ENCODE measurements around the gene HIPK1.
"Not testable (repeated sequence)": the region's sequence is repeated elsewhere in the genome, so short reads cannot be mapped to it uniquely, and the experiment has no call there.

Gene HIPK1

DNA sequence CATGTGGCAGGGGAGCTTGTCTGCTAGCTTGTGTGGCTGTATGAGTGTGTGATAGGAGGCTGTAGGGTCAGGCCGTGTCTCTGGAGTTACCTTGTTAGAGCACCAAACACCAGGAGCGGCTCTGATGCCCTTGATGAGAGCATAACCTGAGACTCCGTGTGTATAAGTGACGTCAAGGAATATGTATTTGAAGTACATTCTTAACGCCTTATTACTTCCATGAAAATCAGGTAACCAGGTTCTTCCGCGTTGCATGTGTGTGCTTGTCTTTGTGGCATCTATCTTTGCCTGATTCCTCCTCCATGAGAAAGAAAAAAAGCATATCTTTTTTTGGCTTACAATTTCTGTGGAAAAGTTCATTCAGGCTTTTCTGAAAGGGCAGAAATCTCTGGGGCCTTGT is 54.7 kb downstream of the HIPK1 start:
- no peak for DNase-seq

DNA sequence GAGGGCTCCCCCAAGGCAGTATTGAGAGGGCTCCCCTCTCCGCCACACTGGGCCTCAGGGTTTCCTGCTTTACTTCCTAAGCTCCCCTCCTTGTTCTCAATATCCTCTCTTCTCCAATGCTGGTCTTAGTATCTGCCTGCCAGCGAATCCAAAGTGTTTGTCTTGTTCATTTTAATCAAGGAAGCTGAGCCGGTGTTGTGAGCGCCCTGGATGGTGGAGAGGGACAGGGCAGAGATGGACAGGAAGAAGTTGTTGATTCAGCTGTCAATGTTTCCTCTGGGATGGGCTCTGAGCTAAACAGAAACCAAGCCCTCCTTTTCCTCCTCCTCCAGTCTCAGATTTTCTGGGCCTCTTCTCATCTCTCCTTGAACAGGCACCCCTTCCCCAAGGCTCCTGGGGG is 55.6 kb downstream of the HIPK1 start:
- DNase-seq, result no peak

DNA sequence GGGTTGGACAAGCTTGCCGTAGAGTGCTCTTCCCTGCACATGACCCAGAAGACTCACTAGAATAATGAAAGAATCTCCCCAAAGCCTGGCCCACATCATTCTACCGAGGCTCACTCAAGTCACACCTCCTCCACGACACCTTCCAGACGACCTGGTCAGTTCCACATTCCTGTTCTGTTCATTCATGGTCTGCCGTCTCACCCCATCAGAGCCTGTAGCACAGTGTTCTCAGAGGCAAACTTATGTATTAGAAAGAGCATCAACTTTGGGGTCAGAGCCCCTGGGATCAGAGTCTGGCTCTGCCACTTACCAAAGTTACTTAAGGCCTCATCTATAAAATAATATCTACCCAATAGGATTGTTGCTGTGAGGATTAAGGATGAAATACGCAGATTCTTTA is 57.7 kb downstream of the HIPK1 start:
- no peak for DNase-seq

DNA sequence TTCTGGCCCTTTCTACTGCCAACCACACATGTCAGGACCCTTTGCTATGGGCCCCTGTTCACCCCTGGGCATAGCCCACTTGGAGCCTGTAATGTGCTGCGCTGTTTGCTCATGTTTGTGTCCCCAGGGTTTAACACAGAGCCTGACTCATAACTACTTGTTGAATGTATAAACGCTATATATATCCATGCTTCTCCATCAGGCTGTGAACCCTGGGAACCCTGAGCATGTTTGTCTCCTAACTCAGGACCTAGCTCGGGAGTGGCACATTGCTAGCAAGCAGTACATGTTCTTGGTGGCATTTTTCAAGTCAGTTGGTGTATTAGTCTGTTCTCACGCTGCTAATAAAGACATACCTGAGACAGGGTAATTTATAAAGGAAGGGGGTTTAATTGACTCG is 58.1 kb downstream of the HIPK1 start:
- no peak for DNase-seq

DNA sequence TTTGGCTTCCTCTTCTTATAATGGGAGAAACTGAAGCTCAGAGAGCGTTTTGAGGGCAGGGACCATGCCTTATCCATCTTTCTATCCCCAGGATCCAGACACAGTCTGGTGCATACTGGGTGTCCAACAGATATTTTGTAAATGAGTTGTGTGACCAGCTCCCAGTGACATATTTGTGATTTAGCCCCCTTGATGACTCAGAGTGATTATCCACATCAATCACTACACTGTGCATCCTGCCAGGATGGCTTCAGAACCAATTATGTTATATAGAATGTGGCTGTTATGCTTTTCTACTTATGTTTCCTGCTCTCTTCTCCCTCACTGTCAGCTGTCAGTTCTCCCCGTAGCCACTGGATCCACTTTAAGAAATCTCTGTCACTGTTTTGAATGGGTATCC is 61.4 kb downstream of the HIPK1 start:
- no peak for DNase-seq

DNA sequence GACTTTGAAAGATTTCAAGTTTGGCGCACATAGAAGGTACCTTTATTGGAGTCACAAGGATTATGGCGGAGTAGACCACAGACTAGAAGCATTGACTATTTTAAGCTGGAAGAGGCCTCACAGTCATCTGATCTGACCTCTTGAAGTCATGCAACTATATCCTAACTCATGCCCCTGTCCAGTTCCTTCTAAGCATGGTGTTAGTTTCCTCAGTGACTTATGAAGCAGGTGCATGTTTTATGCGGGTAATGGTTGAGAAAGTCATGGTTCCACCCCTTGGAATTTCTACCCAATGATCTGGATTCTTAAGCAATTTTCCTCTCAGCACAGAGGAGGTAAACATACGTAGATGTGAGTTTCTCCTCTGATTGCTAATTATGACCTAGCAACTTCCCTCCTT is 61.8 kb downstream of the HIPK1 start:
- no peak for DNase-seq

DNA sequence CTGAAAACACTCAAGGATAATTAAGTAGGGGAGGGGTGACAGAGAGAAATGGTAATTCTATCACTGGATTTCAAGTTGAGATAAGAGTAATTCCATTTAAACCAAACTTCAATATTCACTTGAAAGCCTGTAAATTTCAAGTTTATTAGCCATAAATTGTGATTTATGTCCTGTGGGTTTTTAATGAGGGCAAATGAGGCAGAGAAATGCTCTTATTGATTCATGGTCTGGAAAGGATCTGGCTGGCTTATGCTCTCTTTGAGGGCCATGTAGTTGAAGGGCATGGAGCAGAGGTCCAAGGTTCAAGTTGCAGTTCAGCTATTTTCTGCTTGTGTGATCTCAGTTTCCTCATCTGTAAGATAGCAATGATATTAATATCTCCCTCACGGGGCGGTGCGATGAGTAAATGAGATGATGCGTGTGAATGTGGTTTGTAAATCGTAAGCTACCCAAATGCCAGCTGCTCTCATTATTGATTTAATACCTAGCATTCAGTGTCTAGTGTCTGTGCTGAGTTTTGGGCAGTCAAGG is 62.4 kb downstream of the HIPK1 start:
- no peak for DNase-seq

DNA sequence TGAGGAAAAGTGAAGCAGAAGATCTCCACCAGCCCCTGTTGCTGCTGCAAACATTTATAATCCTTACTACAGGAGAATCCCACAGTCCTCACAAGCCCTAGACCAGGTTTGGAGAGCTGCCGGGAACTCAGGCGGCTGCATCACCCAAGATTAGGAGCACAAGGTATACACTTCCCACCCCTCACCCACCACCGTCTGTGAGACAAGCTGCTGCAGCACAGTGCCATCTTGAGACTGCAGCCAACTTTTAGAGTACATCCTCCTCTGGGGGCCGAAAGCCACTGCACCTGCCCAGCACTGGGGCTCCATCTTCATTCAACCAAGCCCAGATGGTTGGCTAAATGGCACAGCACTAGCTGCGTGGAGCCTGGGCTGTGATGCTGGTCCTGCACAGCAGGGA is 63.9 kb downstream of the HIPK1 start:
- DNase-seq, result no peak

DNA sequence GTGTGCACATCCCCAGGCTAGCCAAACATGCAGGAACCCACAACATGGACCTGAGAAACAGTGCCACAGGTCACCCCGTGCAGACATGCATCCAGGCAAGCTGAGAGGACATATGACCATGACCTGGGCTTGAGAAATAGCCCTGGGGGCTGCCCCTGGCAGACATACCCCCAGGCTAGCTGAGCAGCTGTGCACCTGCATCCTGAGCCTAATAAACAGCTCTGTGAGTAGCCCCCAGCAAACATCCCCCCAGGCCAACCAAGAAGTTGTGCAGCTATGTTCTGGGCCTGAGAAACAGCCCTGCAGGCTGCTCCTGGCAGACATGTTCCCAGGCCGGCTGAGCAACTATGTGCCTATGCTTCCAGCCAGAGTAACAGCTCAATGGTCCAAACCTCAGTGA is 64.6 kb downstream of the HIPK1 start:
- no peak for DNase-seq

DNA sequence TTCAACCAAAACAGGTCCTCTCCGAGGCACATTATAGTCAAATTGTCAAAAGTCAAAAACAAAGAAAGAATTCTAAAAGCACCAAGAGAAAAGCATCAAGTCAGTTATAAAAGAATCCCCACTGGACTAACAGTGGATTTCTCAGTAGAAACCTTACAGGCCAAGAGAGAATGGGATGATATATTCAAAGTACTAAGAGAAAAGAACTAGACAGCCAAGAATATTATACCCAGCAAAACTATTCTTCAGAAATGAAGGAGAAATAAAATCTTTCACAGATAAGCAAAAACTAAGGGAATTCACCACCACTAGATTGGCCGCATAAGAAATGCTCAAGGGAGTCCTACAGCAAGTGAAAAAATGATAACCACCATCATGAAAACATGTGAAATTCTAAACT is 66.3 kb downstream of the HIPK1 start:
- no peak for DNase-seq

DNA sequence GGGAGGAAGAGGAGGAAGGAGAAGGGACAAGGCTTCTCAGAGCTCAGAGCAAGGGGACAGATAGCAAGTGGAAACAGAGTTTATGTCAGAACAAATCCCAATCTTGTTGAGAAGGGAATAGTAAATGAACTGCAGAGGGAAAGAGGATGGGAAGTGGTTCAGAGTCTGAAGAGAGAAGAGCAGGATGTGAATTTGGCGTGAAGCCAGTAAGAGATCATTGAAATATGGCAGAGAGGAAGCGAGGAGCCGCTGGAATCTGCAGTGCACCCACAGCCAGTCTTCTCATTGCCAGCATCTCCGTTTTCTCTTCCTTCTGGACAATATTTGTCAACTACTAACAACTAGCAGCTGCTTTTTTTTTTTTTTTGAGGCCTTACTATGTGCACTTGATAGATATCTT is 69.2 kb downstream of the HIPK1 start:
- DNase-seq, result no peak

DNA sequence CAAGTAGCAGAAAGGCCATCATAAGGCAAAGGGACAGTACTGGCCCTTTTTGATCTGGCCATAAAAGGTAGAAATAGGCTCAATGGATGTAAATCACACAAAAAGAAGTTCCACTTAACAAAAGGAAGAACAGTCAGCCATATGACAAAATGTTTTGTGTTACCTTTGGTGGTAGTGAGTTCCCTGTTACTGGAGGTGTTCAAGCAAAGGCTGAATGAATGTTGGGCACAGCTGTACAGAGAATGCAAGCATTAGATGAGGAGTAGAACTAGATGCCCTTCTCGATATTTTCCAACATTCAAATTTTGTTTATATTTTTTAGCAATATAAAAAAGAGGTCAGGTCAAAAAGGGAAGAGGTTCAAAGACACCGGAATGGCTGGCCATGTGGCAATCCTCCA is 70.1 kb downstream of the HIPK1 start:
- DNase-seq, result no peak

DNA sequence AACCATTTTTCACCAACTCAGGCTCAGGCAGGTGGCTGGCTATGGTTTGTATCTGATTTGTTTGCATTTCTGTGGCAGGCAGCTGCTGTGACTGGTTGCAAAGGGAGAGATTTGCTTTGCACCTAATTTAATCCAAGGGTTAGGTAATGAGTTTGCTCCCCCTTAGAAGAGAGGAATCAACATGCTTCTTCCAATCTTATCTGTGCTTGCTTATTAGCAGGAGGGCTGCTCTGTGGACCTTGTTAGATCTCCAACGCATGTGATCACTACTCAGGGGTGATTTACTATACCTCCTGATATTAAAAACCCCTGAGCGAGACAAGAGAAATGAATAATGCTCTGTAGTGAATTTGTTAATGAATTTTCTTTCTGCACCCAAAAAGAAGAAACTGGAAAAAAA is 70.7 kb downstream of the HIPK1 start:
- no peak for DNase-seq

DNA sequence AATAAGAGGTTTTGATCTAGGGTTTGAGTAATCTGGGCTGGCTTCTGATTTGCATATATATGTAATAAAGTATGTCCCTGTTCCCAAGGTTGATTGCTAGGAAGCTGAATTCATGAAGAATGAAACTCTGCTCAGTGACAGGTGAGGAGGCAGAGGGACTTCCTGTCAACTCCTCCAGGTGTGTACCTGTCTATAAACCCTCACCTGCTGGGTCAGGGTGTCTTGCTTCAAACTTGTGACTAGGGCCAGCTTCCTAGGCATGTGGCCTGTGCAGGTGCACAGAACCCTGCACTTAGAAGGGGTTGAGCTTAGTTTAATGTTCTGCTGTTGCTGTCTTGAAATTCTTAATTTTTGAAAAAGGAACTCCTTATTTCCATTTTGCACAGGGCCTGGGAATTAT is 71.3 kb downstream of the HIPK1 start:
- DNase-seq, result no peak

DNA sequence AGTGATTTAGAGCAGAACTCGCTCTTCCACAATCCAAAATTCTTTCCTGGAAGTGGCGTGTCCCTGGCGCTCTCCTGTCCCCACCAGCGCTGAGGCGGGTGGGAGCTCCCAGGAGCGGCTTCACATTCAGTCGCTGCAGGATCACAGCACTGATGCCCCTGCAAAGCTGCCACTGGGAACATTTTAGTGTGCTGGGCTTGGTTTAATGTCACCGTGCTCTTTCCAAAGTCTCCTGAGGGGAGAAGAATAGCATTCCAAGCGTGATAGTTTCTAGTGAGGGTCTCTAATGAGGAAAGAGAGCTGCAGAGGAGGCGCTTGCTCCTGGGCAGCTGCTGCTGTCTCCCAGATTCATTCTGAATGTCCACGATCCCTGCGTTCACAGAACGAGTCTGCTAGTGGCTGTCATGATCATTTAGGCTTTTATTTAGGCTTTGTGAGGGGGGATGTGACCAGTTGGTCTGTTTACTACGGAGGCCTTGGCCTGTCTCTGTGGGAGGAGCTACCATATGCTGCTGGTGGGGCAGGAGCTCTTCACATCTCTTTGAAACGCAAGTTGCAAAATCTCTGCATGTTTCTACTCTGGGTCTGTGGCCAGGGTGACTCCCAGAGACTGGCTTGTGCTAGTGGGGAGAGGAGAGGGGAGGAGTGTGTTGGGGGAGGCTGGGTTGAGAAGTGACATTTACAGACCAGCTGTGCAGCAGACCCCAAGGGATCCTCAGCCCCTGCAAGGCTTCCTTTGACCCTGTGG is 73.5 kb downstream of the HIPK1 start:
- no peak for DNase-seq

DNA sequence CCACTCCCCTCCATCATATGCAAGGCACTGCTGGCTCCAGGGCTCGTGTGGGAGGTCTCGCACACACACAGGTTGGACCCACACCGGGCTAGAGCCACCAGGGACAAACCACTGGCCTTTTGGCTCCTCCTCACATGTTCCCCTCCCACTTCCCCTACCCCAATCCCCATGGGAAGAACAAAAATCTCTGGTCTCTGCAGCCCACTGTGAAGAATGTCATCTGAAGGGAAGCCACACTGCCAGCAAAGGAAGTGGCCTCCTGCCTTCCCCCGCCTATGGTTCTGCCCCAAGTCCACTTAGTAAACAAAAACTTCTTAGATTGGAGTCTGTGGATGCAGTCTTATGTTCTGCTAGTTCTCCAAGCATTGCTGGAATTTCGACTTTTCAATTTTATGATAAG is 74.3 kb downstream of the HIPK1 start:
- DNase-seq, result no peak

DNA sequence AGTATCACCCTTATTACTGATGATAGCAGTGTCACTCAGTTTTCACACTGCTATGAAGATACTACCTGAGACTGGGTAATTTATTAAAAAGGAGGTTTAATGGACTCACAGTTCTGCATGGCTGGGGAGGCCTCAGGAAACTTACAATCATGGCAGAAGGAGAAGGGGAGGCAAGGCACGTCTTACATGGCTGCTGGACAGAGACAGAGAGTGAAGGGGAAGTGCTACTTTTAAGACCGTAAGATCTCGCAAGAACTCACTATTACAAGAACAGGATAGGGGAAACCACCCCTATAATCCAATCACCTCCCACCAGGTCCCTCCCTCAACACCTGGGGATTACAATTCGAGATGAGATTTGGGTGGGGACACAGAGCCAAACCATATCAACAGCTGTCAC is 77.7 kb downstream of the HIPK1 start:
- not testable (repeated sequence) for DNase-seq

DNA sequence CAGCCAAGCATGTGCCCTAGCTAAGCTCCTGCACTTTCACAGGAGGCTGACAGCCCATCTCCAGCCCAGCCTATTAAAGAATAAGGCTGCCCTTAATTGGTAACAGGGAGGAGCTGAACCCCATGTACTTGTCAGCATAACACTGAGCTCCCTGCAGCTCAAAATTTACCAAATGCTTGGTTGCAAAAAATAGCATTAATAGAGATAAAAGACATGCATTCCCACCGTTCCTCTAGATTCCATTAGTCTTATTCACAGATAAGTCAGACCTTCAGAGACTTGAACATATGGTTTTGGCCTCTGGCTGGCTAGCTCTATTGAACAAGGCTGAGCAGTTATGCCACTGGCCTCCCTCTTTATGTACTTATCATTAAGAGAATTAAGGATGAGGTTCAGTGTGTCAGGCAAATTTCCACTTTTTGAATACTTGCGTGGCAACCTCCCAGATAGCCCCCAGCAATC is 79.4 kb downstream of the HIPK1 start:
- DNase-seq, result no peak

DNA sequence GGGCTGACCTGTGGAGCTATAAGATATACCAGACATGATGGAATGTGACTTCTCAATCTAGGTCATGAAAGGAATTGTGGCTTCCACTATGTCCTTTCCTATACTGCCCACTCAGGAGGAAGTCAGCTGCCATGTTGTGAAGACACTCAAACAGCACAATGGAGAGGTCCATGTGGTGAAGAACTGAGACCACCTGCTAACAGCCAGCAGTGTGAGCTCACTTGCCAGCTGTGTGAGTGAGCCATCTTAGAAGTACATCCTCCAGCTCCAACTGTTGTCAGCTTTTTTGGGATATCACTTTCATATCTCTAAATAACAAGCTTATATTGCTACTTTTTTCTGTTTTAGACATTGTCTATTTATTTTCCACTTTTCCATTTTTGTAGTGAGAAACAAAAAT is 79.9 kb downstream of the HIPK1 start:
- no peak for DNase-seq

DNA sequence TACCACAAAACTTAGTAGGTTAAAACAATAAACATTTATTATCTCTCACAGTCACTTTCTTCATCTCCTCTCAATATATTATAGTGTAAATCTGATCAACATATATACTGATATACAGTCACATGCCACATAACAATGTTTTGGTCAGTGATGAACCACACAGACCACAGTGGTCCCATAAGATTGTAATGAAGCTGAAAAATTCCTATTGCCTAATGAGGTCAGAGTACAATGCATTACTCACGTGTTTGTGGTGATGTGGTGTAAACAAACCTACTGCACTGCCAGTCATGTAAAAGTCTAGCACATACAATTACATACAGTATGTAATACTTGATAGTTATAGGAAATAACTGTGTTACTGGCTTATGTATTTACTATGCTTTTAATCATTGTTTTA is 80.3 kb downstream of the HIPK1 start:
- no peak for DNase-seq

DNA sequence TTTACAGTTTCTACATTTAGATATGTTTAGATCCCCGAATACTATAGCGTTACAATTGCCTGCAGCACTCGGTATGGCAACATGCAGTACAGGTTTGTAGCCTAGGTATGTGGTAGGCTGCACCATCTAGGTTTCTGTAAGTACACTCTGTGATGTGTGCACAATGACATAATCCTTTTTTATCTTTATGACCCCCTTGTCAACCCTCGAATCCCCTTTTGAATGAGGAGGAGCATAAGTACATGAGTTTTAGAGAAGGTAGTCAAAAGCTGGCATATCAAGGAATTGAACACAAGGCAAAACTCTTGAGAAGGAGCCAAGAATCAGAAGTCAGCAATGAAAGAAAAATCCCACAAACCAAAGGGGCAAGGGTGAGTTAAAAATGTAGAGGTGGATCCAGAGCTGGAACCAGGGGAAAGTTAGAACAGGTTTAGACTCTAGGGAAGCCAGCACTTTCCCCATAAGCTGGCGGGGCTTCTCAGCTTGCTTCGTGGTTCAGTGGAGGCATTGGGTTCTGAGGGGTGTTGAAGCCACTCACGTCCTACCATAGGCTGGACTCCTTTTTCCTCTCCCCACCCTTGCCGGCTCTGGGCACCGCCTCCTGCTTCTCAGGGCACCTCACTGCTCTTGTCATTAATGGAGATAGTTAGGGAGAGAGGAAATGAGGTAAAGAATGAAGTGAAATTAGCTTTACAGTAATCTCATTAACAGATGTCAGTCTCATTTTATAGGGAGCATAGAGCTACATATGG is 81.5 kb downstream of the HIPK1 start:
- DNase-seq, result no peak

DNA sequence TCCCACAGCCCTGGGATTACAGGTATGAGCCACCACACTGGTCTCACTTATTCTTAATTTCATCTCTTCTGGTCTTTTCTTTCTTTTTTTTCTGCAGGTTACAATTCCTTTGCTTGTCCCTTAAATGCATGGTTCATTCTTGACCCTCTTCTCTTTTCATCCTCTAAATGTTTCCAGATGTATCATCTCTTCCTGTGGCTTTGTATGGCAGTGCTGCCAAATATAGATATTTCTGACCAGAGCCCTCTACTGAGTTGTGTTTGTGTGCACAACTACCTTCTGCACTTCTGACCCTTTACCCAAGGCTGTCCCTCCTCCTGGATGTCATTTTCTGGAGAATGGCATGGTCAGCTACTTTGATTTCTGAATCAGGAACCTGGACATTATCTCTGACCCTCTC is 82.7 kb downstream of the HIPK1 start:
- no peak for DNase-seq

DNA sequence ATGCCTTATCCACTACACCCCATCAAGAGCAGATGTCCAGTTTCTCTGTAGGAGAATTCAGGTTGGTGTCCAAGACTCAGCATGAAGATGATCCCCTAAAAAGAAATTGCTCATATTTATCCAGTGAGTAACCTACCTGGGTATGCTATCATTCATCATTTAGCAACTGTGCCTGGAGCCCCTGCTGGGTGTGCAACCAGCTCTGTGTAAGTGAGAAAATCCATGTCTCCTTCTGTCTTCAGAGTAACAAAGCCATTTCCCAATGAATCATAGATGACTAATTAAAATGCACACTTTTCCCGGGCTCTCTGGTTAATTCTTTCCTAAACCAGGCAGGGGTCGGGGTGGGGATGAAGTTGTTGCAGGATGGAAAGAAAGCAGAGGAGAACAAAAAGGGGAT is 86.0 kb downstream of the HIPK1 start:
- DNase-seq, result no peak

DNA sequence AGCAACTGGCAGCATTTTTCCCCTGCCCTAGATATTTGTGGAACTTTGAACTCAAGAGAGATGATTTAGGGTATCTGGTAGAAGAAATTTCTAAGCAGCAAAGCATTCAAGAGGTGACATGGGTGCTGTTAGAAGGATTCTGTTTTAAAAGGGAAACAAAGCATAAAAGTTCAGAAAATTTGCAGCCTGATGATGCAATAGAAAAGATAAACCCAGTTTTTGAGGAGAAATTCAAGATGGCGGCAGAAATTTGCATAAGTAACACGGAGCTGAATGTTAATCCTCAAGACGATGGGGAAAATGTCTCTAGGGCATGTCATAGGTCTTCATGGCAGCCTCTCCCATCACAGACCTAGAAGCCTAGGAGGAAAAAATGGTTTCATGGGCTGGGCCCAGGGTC is 90.6 kb downstream of the HIPK1 start:
- not testable (repeated sequence) for DNase-seq
